ENCODE results near the gene PDZD2.

PDZD2 gene

DNA sequence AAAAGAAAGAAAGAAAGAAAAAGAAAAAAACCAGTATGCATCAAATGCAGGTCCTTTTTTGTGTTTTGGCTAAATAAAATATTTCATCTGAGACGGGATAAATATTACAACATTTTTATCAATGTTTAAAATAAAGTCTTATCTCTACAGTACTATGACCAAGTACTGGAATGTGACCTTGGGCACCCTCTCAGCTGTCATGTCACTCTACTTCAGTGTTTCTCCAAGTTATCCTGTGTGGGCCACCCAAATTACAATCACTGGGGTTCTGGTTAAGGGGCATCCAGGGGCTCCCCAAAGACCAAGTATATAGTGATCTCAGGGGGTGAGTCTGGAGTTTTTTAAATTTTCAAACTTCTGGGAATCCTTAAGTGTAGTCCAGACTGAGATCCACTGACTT lies 3.5 kb upstream of the PDZD2 start:
- DNase-seq (ENCODE audit: low read depth, low spot score): no peak
- H3K27ac ChIP-seq: no peak overlapping the region

- no peak for DNase-seq (ENCODE audit: low read depth, low spot score)
- H3K27ac ChIP-seq: no peak overlapping the region
Observed at GRCh38 chr5:31637851-31638250, 1.1 kb upstream of the PDZD2 start.

DNA sequence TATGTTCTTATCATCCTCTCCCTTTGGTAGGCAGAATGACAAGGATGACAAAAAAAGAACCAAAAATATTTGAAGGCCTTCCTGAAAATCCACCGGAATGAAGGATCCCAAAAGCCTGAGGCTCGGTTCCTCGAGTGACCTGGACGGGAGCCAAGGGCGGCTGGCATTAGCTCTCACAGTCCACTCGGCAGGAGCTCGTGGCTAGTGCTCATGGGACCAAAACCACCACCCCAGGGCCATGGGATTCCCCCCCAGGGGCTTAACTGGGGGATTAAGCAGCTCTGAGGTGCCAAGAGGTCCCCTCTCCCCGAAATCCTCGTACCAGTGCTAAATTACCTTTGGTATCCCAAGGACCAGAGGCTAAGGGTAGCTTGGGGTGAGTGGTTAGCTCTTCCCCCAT lies 586 bp upstream of the PDZD2 start:
- no peak for DNase-seq (ENCODE audit: low read depth, low spot score)
- no peak overlapping the region for H3K27ac ChIP-seq

GRCh38 chr5:31639481-31640411 lies 815 bp downstream of the PDZD2 start:
- H3K27ac ChIP-seq: no peak overlapping the region
- no peak for DNase-seq (ENCODE audit: low read depth, low spot score)

DNA sequence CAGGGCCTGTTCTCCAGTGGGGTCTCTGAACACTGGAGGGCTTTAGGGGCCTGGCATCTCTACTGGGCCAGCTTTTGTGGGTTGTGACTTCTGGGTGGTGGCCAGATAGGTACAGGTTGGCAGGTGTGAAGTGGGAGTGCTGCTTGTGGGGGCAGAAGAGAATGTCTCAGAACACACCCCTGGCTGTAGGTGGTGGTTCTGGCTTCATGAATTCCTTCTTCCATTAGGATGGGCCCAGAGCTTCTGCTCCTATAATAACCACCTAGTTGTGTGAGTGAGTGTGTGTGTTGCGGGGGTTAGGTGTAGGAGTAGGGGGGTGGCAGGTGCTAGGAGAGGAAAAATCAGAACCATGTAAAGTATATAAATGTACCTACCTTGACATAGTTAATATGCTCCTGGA lies 1.6 kb downstream of the PDZD2 start:
- no peak for DNase-seq (ENCODE audit: low read depth, low spot score)
- H3K27ac ChIP-seq: no peak overlapping the region

- no peak for DNase-seq (ENCODE audit: low read depth, low spot score)
Observed at GRCh38 chr5:31641059-31641458, 2.1 kb downstream of the PDZD2 start.

GRCh38 chr5:31641575-31641974 lies 2.6 kb downstream of the PDZD2 start:
- no peak for DNase-seq (ENCODE audit: low read depth, low spot score)
- H3K27ac ChIP-seq: no peak overlapping the region

More at GRCh38 chr5:31641059-31641458, 2.1 kb downstream of the PDZD2 start:
- H3K27ac ChIP-seq: no peak overlapping the region

- H3K27ac ChIP-seq: no peak overlapping the region
- DNase-seq (ENCODE audit: low read depth, low spot score): no peak
Observed at GRCh38 chr5:31645420-31646081, 6.6 kb downstream of the PDZD2 start.

DNA sequence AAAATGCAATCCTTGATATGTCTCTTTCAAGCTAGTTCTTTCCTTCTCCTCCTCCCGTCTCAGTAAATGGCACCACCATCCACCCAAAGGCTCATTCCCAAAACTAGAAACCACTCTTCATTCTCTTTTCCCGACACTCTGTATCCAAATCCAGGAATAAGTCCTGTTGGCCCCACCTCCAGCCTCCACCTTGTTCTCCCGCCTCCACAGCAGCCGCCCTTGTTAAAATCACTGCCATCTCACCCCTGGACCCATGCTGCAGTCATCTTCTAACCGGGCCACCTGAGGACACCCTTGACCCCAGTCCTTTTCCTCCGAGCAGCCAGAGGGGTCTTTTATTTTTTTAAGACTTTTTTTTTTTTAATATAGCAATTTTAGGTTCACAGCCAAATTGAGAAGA lies 9.4 kb downstream of the PDZD2 start:
- no peak overlapping the region for H3K27ac ChIP-seq
- no peak for DNase-seq (ENCODE audit: low read depth, low spot score)

DNA sequence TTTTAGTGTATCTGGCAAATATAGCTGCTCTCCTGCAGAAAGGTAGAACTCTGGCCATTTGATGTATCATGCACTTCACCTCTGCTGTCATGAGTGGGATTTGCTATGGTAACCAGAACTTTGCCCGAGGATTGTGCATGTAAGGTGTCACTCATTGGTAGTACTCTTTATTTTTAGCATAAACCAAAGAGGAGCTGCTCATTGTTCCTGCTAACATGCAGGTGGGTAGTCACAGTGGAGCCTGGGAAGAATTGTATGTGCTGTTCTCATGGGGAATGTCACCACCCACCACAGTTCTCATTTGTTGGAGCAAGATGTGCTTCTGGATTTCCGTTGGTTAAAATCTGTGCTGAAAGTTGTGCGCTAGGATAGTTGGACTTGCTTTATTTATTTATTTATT lies 12.3 kb downstream of the PDZD2 start:
- DNase-seq (ENCODE audit: low read depth, low spot score): no peak

GRCh38 chr5:31655491-31655890 lies 16.6 kb downstream of the PDZD2 start:
- DNase-seq (ENCODE audit: low read depth, low spot score): no peak
- H3K27ac ChIP-seq: no peak overlapping the region

More for the DNA sequence above, 12.3 kb downstream of the PDZD2 start:
- H3K27ac ChIP-seq: no peak overlapping the region

- no peak for DNase-seq (ENCODE audit: low read depth, low spot score)
- no peak overlapping the region for H3K27ac ChIP-seq
Observed at GRCh38 chr5:31656806-31657205, 17.9 kb downstream of the PDZD2 start.

DNA sequence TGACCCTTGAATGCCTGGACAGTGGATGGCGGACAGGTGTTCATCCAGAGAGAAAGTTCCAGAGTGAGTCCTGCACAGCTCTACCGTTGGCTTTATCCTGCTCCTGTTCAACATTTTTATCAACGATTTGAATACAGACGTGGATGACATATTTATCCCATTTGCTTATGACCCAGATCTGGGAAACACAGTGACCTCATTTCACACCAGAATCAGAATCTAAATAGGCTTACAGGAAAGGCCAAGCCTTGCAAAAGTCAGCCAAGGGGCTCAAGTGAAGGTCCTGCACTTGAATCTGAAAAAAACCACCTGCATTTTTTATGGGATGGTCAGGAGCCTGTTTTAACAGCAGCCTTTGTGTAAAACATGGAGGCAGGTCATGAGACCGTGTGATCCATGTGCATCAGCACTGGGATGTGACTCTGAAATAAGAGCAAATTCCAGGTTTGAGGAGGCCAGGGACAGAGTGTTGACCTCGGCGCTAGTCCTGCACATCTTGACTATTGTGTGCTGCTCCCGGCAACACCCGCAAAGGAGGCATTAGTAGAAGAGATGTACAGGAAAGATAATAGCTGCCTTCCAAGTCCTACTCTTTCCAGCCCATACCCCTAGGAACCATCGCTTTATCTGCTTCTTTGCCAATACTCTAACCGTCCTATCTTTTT lies 18.5 kb downstream of the PDZD2 start:
- no peak for DNase-seq (ENCODE audit: low read depth, low spot score)
- H3K27ac ChIP-seq: no peak overlapping the region

DNA sequence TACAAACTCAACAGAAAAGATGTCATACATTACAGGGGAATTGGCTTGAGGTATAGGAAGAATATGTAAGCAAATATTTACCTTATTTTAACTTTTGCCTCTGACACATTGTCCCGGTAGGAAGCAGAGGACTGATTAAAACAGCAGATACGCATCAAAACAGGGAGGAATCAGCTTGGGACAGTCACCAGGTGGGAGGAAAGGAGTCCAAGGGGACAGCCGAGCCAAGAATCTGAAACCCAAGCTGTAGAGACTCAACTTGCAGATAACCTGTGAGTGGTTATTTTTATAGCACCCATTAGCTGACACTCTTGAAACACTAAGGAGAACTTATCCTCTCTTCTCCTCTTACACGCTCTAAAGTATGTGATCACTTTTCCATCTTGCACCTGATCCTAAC lies 22.3 kb downstream of the PDZD2 start:
- DNase-seq (ENCODE audit: low read depth, low spot score): no peak
- no peak overlapping the region for H3K27ac ChIP-seq

DNA sequence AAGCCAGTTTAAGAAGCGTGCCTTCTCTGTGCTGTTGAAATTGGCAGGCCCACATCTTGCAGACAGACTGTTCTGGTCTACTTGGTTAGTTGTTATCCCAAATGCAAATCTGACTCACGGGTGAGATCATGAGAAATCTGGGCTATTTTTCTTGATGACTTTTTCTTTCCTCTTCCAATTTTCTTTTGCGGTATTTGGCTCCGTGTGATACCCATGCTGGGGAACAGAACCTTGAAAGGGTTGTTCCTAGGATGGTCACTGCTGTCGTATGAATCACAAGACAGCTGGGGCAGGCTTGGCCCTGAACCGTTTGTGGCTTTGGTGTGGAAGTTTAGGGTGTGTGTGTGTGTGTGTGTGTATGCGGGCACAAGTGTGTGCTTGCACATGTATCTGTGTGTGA lies 24.6 kb downstream of the PDZD2 start:
- no peak overlapping the region for H3K27ac ChIP-seq
- DNase-seq (ENCODE audit: low read depth, low spot score): no peak

DNA sequence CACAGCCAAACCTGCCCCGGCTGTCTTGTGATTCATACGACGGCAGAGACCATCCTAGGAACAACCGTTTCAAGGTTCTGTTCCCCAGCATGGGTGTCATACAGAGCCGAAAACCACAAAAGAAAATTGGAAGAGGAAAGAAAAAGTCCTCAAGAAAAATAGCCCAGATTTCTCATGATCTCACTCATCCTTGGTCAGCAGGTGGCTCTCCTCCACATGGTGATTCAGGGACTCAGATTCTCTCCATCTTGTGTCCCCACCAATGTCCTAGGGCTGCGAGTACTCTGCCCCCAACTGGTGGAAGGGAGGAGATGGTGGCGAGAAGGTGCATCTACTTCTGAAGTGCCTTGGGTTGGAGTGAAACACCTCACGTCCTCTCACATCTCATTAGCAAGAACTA lies 25.6 kb downstream of the PDZD2 start:
- no peak overlapping the region for H3K27ac ChIP-seq
- no peak for DNase-seq (ENCODE audit: low read depth, low spot score)

DNA sequence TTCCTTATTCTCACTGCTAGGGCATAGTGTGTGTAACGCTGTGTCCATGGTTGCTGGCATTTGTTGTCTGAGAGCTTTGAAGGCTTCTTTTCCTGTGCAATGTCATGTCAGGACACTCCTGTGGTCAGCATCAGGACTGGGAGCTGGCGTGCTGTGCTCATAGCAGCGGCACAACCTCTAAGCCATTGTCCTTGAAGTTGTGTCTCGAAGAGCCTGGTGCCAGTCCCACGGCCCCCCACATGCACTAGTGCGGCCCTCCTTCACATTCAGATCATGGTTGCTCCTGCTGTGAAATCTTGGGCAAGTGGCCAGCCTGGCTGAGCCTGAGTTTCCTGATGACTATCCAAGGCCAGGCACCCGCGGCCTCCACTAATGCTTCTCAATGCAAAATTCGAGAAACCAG lies 32.4 kb downstream of the PDZD2 start:
- DNase-seq (ENCODE audit: low read depth, low spot score): no peak

GRCh38 chr5:31674371-31674951 lies 35.5 kb downstream of the PDZD2 start:
- no peak overlapping the region for H3K27ac ChIP-seq
- no peak for DNase-seq (ENCODE audit: low read depth, low spot score)

More for the DNA sequence above, 32.4 kb downstream of the PDZD2 start:
- H3K27ac ChIP-seq: no peak overlapping the region

GRCh38 chr5:31675472-31675871 lies 36.5 kb downstream of the PDZD2 start:
- no peak overlapping the region for H3K27ac ChIP-seq
- no peak for DNase-seq (ENCODE audit: low read depth, low spot score)

- no peak for DNase-seq (ENCODE audit: low read depth, low spot score)
- H3K27ac ChIP-seq: no peak overlapping the region
Observed at GRCh38 chr5:31678180-31678579, 39.2 kb downstream of the PDZD2 start.

DNA sequence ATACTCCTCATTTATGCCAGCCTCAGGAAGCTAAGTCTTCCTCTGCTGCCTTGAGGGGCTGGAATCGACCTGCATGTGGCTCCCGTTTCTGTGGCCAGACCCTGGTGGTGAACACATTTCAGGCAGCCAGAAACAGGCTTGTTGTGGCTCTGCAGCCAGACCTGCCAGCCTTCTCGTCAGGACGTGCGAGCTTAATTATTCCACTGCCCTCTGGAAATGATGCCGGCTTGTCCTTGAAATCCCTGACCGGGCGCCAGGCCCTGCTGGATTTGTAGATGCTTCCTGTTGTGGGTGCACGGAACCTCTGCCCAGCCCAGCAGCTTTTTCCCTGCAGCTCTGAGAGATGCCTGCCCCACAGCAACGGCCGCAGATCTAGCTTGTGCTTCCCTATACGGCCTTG lies 41.6 kb downstream of the PDZD2 start:
- no peak overlapping the region for H3K27ac ChIP-seq
- DNase-seq (ENCODE audit: low read depth, low spot score): no peak
